ENCODE results near the gene CPLANE2. TPM values are rescaled to one million over a fixed set of nuclear protein-coding genes. Genes with fewer than 3 reads are reported as not detected.

The CPLANE2 gene
- total and polyA plus RNA-seq, 7 donors, result 2.5 to 7.4 (median 3.7) TPM

- H3K4me1 ChIP-seq, result peaks cover 0 to 39% (median 30%) of the 10 kb centered on the region in 4 donors
- 84 to 85% methylated on average over 8 of the region's 8 CpGs for WGBS, 2 donors
- TF ChIP-seq CTCF (IDR thresholded peaks at IDR 0.05) (no peak), POLR2AphosphoS5 (IDR thresholded peaks at IDR 0.05) (no peak), POLR2A (IDR thresholded peaks at IDR 0.05) (no peak), EP300 (IDR thresholded peaks at IDR 0.05) (no peak)
- intact Hi-C loops (cut with DNase I), result loop anchor here (5.0 kb wide), 2 partner anchors 57 to 108 kb away; partner anchors contain the start of gene FBXO42
- no peak for DNase-seq
- H3K27ac ChIP-seq, result no peak overlapping the region
- peaks cover 0 to 11% (median 7%) of the 10 kb centered on the region in 4 donors for H3K36me3 ChIP-seq
- no peaks in the 10 kb centered on the region for H3K27me3 ChIP-seq
- no peaks in the 10 kb centered on the region for H3K9me3 ChIP-seq
- no peak overlapping the region for H3K4me3 ChIP-seq
Observed at GRCh38 chr1:16244650-16245285, 7.8 kb upstream of the CPLANE2 start.

DNA sequence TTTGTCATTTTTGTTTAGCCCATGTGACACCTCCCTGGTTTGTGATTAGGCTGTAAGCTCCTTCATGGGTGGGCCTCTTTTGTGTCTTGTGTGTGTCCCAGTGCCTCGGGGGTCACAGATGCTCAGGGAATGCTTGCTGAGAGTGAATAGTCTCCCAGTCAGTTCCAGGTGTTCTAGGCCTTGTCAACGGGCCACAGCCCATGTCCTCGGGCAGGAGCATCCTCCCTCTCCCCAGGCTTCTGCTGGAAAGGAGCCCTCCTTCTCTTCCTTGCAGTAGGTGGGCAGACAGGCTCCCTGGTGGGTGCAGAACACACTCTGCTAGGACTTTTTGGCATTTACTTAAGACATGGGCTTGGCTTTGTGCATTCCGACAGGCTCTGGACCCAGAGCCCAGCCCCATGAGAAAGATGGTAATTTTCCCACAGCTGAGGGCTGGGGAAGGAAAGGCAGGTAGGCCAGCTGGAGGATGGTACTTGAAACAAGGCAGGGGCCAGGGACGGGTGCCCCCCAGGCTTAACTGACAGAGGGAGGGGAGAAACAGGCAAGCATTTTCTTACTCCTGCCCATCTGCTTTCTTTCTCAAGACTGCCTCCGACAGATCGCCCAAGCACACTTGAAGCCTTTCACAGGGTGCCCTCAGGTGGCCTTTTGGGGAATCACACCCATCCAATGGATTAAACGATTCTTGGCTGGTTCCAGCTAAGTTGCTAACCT is 7.1 kb upstream of the CPLANE2 start:
- TF ChIP-seq POLR2A (IDR thresholded peaks at IDR 0.05) (no peak), POLR2AphosphoS5 (IDR thresholded peaks at IDR 0.05) (peak; percentile 23 to 70 (median 46)), EP300 (IDR thresholded peaks at IDR 0.05) (no peak), CTCF (IDR thresholded peaks at IDR 0.05) (peak; percentile 64 to 84 (median 82))
- Histone ChIP-seq H3K4me1 (peaks cover 0 to 32% (median 23%) of the 10 kb centered on the region in 4 donors), H3K9me3 (no peaks in the 10 kb centered on the region), H3K36me3 (peaks cover 0 to 11% (median 7%) of the 10 kb centered on the region in 4 donors), H3K27ac (peak overlapping the region in 3 of 4 donors; percentile 19 to 37 (median 19)), H3K27me3 (no peaks in the 10 kb centered on the region), H3K4me3 (no peak overlapping the region)
- DNase-seq, result peak; percentile 90
- 32 to 38% methylated on average over 8 of the region's 8 CpGs for WGBS, 2 donors
- intact Hi-C loops (cut with DNase I), result loop anchor here (5.0 kb wide), 1 partner anchor 57 kb away; no protein-coding TSS in a partner anchor

- intact Hi-C loops (cut with DNase I), result loop anchor here (5.0 kb wide), 1 partner anchor 56 kb away; no protein-coding TSS in a partner anchor
- H3K36me3 ChIP-seq, result peaks cover 0 to 11% (median 7%) of the 10 kb centered on the region in 4 donors
- peak; percentile 64 for DNase-seq
- 64 to 79% methylated on average over 8 of the region's 8 CpGs for WGBS, 2 donors
- TF ChIP-seq EP300 (IDR thresholded peaks at IDR 0.05) (no peak), POLR2AphosphoS5 (IDR thresholded peaks at IDR 0.05) (no peak), POLR2A (IDR thresholded peaks at IDR 0.05) (no peak), CTCF (IDR thresholded peaks at IDR 0.05) (no peak)
- H3K4me1 ChIP-seq, result peaks cover 0 to 23% (median 15%) of the 10 kb centered on the region in 4 donors
- no peak overlapping the region for H3K4me3 ChIP-seq
- H3K27me3 ChIP-seq, result no peaks in the 10 kb centered on the region
- no peaks in the 10 kb centered on the region for H3K9me3 ChIP-seq
- no peak overlapping the region for H3K27ac ChIP-seq
Observed at GRCh38 chr1:16243215-16243610, 6.2 kb upstream of the CPLANE2 start.

GRCh38 chr1:16242556-16243214 is 5.7 kb upstream of the CPLANE2 start:
- Histone ChIP-seq H3K9me3 (no peaks in the 10 kb centered on the region), H3K27me3 (no peaks in the 10 kb centered on the region), H3K27ac (no peak overlapping the region), H3K4me3 (no peak overlapping the region), H3K4me1 (peaks cover 0 to 21% (median 11%) of the 10 kb centered on the region in 4 donors), H3K36me3 (peaks cover 0 to 11% (median 7%) of the 10 kb centered on the region in 4 donors)
- DNase-seq, result peak; percentile 63
- no peak for TF ChIP-seq POLR2AphosphoS5 (IDR thresholded peaks at IDR 0.05)
- TF ChIP-seq EP300 (IDR thresholded peaks at IDR 0.05), result no peak
- no peak for TF ChIP-seq CTCF (IDR thresholded peaks at IDR 0.05)
- no peak for TF ChIP-seq POLR2A (IDR thresholded peaks at IDR 0.05)
- intact Hi-C loops (cut with DNase I), result loop anchor here (5.0 kb wide), 1 partner anchor 55 kb away; no protein-coding TSS in a partner anchor
- 88 to 90% methylated on average over 17 of the region's 17 CpGs for WGBS, 2 donors

All from sigmoid colon (tissue), 7 donors.